Esophagus squamous epithelium (tissue), 4 donors: ENCODE data around the gene SLC44A3.

Source experiments
- CTCF ChIP-seq, 6 experiments: fragments of 450-650 bp in 4 of 6; fragments of 200-600 bp in 2 of 6; sonication (generic) in 2 of 6; IDR thresholded peaks; one replicate each; pipeline ENCODE4 v1.5.1; 2016 to 2019; ENCODE audit warnings: antibody characterized with exemption in 6 of 6, mild to moderate bottlenecking in 4 of 6, moderate library complexity in 4 of 6
- POLR2A ChIP-seq, 4 donors: fragments of 450-650 bp; IDR thresholded peaks; one replicate each; pipeline ENCODE4 v1.6.1; 2017; ENCODE audit warnings: antibody characterized with exemption in 4 of 4, mild to moderate bottlenecking in 4 of 4, moderate library complexity in 3 of 4

DNA sequence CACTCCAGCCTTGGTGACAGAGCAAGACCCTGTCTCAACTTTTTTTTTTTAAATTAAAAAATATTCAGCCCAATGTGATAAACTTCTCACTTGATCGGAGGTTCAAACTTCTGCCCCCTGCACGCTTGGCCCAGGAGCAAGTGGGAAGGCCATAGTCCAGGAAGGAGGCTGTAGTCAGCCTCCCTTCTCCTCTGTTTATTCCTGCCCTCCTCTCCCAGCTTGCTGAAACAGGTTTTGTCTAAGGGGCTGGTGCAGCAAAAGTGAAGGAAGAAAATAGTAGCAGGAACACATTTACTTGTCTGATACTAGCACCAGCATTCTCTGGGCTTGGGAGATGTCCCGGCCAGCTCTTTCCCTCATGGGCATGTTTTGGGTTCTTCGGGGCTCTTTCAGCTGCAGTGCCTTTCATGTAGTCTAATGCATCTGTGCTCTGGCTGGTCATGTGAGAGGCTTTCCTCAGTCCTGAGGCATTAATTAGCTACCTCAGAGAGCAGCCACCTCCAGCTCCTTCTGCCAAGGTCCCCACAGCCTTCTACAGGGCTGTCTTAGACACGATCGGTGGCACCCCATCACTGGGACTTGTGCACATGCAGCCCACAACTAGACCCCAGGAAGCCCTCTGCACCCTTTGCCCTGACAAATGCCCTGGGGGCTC is 12.9 kb downstream of the SLC44A3 start:
- TF ChIP-seq CTCF (IDR thresholded peaks at IDR 0.05), result no peak
- TF ChIP-seq POLR2A (IDR thresholded peaks at IDR 0.05), result no peak
